Lung (tissue), 12 donors: ENCODE measurements around the gene PCYOX1L. TPM values are rescaled to one million over a fixed set of nuclear protein-coding genes. Genes with fewer than 3 reads are reported as not detected.
A peak's percentile ranks its signal among the peaks of the same experiment; 100 is the strongest.

Experiments used
- ATAC-seq: fragments of 200-7000 bp; cut with Tn5 transposase; one replicate; pipeline ENCODE4 v1.9.1; 2020; ENCODE audit warnings: moderate number of reproducible peaks; ENCODE audit not compliant: insufficient read depth, low FRiP score
- DNase-seq, 3 donors: peaks; one replicate each; pipeline ENCODE4 v3.0.0-alpha.2; 2013 to 2017
- H3K27ac ChIP-seq, 2 donors: one replicate each; pipeline ENCODE4 v1.5.1; 2013; ENCODE audit warnings: mild to moderate bottlenecking in 2 of 2, moderate library complexity in 2 of 2, control low read depth in 1 of 2, inconsistent platforms in 1 of 2, low read depth in 1 of 2, low read length in 1 of 2
- H3K27me3 ChIP-seq, 3 donors: one replicate each; pipeline ENCODE4 v1.5.1; 2013; ENCODE audit warnings: low read length in 2 of 3; ENCODE audit not compliant: control insufficient read depth in 3 of 3, insufficient read depth in 3 of 3
- H3K36me3 ChIP-seq, 4 donors: one replicate each; pipeline ENCODE4 v1.5.1; 2013; ENCODE audit warnings: low read length in 4 of 4, mild to moderate bottlenecking in 1 of 4, moderate library complexity in 1 of 4; ENCODE audit not compliant: control insufficient read depth in 4 of 4, insufficient read depth in 4 of 4
- H3K4me1 ChIP-seq, 5 donors: one replicate each; pipeline ENCODE4 v1.5.1; 2013; ENCODE audit warnings: low read length in 5 of 5, mild to moderate bottlenecking in 2 of 5, moderate library complexity in 1 of 5; ENCODE audit not compliant: control insufficient read depth in 5 of 5, insufficient read depth in 5 of 5
- H3K4me3 ChIP-seq: one replicate; pipeline ENCODE4 v1.5.1; 2013; ENCODE audit warnings: mild to moderate bottlenecking, control low read depth, moderate library complexity
- H3K9ac ChIP-seq, 2 donors: one replicate each; pipeline ENCODE4 v1.5.1; 2013; ENCODE audit warnings: low read length in 2 of 2, control low read depth in 1 of 2; ENCODE audit not compliant: insufficient read depth in 1 of 2
- H3K9me3 ChIP-seq, 4 donors: one replicate each; pipeline ENCODE4 v1.5.1; 2013; ENCODE audit warnings: low read length in 3 of 4, mild to moderate bottlenecking in 1 of 4, moderate library complexity in 1 of 4; ENCODE audit not compliant: control insufficient read depth in 4 of 4, insufficient read depth in 3 of 4
- WGBS, 2 donors: extraction: QIAGEN DNeasy Blood & Tissue Kit; methylation state at CpG; one replicate each; pipeline ENCODE4 v1.1.7; 2013; 5-methylcytosine and 5-hydroxymethylcytosine counted together
- polyA plus RNA-seq, 2 donors: library from polyadenylated mRNA; stranded (reverse); fragments of 200-250 nt; gene quantifications; one replicate each; pipeline ENCODE4 v1.2.1, GENCODE V29; 2013
- total RNA-seq, 2 donors: library from RNA; depleted of rRNA in 1 of 2; stranded (reverse); fragments of >200 nt in 1 of 2; gene quantifications; one replicate each; pipeline ENCODE4 v1.2.1, GENCODE V29; 2014 to 2021
- TF ChIP-seq, protein P1 (sequence below): IDR thresholded peaks from 2 replicates; pipeline ENCODE4 v1.5.1; 2012; ENCODE audit warnings: mild to moderate bottlenecking; ENCODE audit errors: control extremely low read depth, extremely low read depth
- donor health status: control.
- donor health status: control.
- donor health status: Bipolar disorder and iron deficiency.
- donor health status: healthy.
- donor health status: DM: yes; HTN: yes; CAD: no.

PCYOX1L gene
- total and polyA plus RNA-seq, 4 donors = 4.8 to 9.3 (median 7.3) TPM

DNA sequence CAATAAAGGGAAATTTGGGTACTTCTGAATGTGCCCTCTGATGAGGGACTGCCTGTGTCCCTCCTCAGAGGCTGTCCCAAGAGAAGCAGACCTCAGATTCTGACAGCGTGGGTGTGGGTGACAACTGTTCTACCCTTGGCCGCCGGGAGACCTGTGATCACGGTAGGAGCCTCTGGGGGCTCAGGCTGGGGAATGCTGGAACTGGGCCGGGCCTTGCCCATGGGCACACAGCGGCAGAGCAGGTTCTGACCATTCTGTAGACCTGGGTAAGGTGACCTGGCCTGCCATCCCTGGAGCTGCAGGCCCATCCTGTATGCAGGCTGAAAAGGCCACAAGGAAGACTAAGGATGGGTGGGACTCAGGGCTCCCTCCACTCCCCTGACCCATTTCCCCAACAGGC is 42.1 kb upstream of the PCYOX1L start:
- H3K4me1 ChIP-seq = peaks cover 0 to 19% (median 6%) of the 10 kb centered on the region in 5 donors
- peaks cover 0 to 16% (median 1%) of the 10 kb centered on the region in 4 donors for H3K36me3 ChIP-seq
- DNase-seq = no peak
- H3K9ac ChIP-seq = no peak overlapping the region
- WGBS, 2 donors = 95 to 97% methylated on average over 6 of the region's 6 CpGs
- no peaks in the 10 kb centered on the region for H3K9me3 ChIP-seq
- H3K27ac ChIP-seq = no peak overlapping the region
- H3K27me3 ChIP-seq = no peaks in the 10 kb centered on the region
- TF ChIP-seq, protein P1, sequence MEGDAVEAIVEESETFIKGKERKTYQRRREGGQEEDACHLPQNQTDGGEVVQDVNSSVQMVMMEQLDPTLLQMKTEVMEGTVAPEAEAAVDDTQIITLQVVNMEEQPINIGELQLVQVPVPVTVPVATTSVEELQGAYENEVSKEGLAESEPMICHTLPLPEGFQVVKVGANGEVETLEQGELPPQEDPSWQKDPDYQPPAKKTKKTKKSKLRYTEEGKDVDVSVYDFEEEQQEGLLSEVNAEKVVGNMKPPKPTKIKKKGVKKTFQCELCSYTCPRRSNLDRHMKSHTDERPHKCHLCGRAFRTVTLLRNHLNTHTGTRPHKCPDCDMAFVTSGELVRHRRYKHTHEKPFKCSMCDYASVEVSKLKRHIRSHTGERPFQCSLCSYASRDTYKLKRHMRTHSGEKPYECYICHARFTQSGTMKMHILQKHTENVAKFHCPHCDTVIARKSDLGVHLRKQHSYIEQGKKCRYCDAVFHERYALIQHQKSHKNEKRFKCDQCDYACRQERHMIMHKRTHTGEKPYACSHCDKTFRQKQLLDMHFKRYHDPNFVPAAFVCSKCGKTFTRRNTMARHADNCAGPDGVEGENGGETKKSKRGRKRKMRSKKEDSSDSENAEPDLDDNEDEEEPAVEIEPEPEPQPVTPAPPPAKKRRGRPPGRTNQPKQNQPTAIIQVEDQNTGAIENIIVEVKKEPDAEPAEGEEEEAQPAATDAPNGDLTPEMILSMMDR = no peak
- no peak for ATAC-seq
- H3K4me3 ChIP-seq = no peak overlapping the region

DNA sequence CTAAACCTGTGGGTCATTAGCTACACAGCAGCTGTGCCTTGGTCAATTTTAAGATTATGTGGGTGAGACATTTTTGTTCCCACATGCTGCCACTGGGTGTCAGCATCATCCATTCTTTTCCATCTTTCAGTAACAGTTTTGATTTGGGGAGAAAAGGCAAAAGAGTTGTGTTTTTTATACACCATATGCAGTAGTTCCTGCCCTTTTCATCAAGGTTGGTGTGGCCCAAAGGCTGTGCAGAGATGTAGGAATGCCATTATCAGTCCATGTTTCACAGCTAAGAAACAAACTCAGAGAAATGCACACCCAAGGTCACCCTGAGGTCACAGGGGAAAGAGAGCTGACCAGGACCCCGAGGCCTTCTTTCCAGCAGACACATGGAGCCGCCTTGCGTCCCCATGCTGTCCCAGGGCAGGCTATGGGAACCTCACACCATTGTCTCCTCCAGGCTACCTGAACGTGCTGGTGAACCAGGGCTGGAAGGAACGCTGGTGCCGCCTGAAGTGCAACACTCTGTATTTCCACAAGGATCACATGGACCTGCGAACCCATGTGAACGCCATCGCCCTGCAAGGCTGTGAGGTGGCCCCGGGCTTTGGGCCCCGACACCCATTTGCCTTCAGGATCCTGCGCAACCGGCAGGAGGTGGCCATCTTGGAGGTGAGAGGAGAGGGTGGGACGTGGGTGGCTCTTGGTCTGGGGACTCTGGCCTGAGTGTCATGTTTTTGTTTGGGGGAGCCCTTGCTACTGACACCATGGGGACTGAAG is 40.4 kb upstream of the PCYOX1L start:
- DNase-seq (peak; percentile 57 to 81 (median 79)), ATAC-seq (no peak)
- Histone ChIP-seq H3K9me3 (no peaks in the 10 kb centered on the region), H3K27ac (peak overlapping the region in 1 of 2 donors; percentile 30), H3K4me3 (no peak overlapping the region), H3K9ac (no peak overlapping the region), H3K27me3 (no peaks in the 10 kb centered on the region), H3K36me3 (peaks cover 0 to 14% (median 1%) of the 10 kb centered on the region in 4 donors), H3K4me1 (peaks cover 0 to 12% (median 11%) of the 10 kb centered on the region in 5 donors)
- TF ChIP-seq, protein P1 = peak; percentile 67
- WGBS, 2 donors = 87 to 92% methylated on average over 14 of the region's 14 CpGs

DNA sequence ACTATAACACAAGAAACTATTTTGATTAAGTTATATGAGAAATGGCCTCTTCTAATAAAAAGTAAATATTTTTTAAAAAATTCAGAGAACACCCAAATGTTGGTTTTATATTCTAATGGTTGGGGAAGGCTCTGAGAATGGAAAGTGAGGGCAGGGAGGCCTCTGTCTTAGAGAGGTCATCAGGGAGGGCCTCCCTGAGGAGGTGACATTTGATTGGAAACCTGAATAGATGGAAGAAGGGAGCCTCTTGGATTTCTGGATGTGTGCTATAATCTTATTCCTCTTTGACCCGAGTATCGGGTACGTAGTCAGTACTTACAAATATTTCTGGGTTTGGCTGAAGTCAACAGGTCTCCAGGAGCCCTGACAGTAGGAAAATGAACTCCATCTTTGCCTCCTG is 38.7 kb upstream of the PCYOX1L start:
- no peak overlapping the region for H3K4me3 ChIP-seq
- 97 to 99% methylated on average over 3 of the region's 3 CpGs for WGBS, 2 donors
- no peak for ATAC-seq

More for the DNA sequence above, 38.7 kb upstream of the PCYOX1L start:
- no peaks in the 10 kb centered on the region for H3K27me3 ChIP-seq
- TF ChIP-seq, protein P1 = no peak
- peaks cover 0 to 11% (median 1%) of the 10 kb centered on the region in 4 donors for H3K36me3 ChIP-seq
- H3K9me3 ChIP-seq = no peaks in the 10 kb centered on the region
- H3K27ac ChIP-seq = peak overlapping the region in 1 of 2 donors; percentile 43
- H3K4me1 ChIP-seq = peaks cover 0 to 12% (median 11%) of the 10 kb centered on the region in 5 donors
- no peak overlapping the region for H3K9ac ChIP-seq
- DNase-seq = no peak
